NCI-H146 treated with DMSO at 0.1 percent for 48 hours (cell line): ENCODE results near the gene SIAE.

Experiments
- DNase-seq: peaks from one replicate; lab custom pipeline; 2025; ENCODE audit not compliant: unreplicated experiment; lab: John Stamatoyannopoulos, UW

Gene SIAE

GRCh38 chr11:124667601-124668000 is 5.9 kb downstream of the SIAE start:
- no peak for DNase-seq

GRCh38 chr11:124663861-124664260 is 9.7 kb downstream of the SIAE start:
- DNase-seq: no peak

DNA sequence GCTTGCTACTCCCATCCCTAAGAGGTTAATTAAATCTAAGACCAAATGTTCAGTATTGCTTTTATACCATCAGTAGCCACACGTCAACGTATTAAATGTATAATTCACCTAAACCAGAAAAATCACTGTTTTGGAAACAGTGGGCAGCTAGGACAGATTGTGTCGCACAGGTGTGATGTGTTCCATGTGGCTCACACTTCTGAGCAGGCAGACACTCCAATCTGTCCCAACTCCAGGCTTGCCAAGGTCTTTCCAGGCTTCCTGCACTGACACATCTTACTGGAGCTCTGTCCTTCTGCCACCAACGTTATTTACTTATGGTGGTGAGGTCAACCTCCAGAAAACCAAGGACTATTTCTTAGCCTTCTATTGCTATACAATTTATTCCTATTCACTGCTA is 11.4 kb downstream of the SIAE start:
- no peak for DNase-seq

DNA sequence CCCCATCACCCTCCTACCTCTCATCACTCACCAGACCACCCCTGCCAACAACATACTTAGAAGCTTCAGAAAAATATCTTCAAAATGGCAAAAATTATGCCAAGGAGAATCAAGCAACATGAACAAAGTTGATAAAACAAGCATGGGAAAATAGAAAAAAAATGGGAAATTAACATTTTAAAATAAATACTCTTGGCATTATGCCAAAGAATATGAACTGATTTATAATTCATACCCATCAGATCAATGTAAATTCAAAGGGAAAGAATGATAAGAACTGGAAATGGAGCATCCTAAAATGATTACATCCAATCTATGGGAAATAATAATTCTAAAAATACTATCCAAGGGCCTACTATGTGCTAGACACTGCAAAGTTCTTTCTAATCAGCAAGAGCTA is 12.0 kb downstream of the SIAE start:
- no peak for DNase-seq

GRCh38 chr11:124658986-124659385 is 14.6 kb downstream of the SIAE start:
- no peak for DNase-seq

DNA sequence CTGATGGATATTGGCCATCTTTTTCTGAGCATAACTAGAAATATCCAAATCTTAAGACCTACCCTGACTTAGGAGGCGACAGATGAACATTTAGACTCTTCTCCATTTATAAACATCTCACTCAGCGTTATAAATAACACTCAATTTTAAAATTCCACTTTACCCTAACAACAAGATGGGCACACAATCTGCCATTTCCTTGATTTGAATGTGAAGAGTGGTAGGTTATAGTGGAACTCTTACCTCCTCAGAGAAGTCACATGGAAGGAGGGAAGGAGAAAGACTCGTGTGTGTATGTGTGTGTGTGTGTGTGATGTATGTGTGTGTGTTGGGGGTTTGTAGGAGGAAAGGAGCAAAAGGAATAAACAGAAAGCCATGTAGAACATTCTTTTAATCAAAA is 15.0 kb downstream of the SIAE start:
- no peak for DNase-seq

- no peak for DNase-seq
These were observed 15.6 kb downstream of the SIAE start for GRCh38 chr11:124657904-124658303.

- no peak for DNase-seq
These were observed 16.5 kb downstream of the SIAE start for GRCh38 chr11:124656774-124657630.

- no peak for DNase-seq
These were observed 24.9 kb downstream of the SIAE start for GRCh38 chr11:124648610-124649009.

DNA sequence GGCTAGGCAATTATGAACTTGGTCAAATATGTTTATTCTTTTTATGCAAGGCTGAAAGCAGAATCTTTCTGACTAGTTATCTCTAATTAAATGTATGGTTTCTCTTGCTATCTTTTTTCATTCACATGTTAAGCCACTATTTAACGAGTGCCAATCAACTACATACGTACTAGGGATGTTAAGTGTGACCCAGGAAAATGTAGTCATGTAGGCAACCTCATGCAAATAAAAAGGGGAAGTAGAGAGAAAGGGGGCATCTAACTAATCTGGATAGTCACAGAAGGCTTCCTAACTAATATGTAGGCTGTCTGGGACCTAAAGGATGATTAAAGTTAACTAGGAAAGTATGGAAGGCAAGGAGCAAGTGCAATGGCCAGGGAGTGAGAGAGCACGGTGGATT is 27.4 kb downstream of the SIAE start:
- DNase-seq: no peak

- peak; percentile 62 for DNase-seq
These were observed 28.9 kb downstream of the SIAE start for GRCh38 chr11:124644426-124645280.

DNA sequence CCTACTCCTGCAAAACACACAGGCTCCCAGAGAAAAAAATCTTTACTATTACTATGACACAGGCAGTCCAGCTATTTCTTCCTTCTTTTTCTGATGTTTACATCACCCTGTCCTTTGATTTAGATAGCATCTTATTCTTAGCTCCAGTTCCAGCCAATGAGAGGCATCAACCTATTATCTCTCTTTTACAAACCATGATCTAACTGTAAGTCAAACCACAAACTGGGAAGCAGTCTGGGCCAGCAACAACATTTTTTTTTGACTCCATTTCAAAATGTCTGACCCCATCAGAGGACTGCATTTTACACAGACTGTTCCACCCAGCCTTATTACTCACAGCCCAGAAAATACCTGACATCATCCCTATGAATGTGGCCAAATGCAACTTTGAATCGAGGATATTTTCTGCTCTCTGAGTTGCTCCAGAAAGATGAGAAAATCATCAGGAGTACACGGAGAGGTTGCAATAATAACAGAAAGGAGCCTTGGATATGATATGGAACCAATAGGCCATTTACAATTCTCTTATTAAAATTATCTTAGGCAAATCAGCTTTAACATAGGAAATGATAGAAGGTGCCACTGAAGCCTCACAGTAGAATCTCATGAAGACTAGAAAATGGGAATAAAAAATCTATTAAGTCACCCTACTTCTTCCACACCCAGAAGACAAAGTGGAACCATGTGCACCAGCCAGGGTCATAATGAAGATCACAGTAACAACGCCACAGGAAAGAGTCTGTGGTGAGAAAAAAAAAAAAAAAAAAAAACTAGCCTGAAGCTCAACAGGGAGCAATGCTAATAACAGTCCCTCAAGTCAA is 29.7 kb downstream of the SIAE start:
- no peak for DNase-seq

DNA sequence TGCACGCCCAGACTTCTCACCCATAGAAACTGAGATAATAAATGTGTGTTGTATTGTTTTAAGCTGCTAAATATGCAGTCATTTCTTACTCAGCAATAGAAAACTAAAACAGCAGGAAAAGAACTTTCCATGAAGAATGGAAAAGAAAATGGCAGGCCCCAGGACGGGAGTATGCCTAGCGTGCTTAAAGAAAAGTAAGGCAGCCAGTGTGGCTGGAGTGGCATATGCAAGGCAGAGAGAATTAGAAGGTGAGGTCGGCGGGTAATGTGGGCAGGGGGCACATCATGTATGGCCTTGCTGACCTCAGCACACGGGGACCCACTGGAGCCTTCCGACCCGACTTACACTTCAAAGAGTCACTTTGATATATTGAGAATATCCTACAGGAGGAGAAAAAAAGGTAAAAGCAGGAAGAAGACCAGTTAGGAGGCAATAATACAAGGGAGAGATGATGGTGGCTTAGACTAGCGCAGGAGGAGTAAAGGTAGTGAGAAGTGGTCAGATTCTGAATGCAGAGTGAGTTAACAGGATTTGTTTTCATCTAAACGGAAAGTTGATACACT is 30.4 kb downstream of the SIAE start:
- no peak for DNase-seq

- no peak for DNase-seq
These were observed 30.9 kb downstream of the SIAE start for GRCh38 chr11:124642628-124643027.

DNA sequence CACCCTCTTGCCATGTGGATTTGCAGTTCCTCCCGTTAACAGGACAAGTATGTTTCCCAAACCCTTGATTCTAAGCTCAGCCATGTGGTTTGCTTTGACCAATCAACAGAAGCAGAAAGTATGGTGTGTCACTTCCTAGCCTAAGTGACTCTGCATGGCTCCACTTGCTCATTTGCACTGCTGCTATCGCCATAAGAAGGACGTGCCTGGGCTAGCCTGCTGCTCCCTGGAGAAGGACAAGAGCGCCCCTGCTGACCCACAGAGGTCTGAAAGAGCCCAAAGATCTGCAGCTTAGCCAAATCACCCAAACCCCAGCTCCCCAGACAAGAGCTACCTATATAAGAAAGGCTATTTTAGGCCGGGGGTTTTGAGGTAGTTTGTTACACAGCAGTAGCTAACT is 32.9 kb downstream of the SIAE start:
- DNase-seq: no peak

- no peak for DNase-seq
These were observed 34.4 kb downstream of the SIAE start for GRCh38 chr11:124639186-124639585.

DNA sequence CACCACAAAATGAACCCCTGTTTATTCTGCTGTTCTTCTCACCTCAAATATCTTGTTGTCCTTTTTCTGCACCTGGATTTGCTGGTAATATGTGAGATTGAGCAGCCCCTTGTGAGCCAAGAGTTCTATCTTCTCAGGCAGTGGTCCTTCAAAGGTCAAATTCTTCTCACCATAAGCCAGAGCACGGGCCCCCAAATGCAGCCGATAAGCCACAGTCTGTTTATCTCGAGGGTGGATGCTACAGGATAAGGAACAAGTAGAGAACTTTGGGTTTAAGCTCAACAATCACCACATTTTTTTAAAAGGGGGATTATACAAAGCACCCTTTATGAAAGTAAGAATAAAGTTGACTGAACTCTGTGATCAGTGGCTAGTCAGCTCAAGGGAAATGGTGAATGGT is 35.0 kb downstream of the SIAE start:
- DNase-seq: no peak

GRCh38 chr11:124635932-124636331 is 37.6 kb downstream of the SIAE start:
- DNase-seq: no peak

DNA sequence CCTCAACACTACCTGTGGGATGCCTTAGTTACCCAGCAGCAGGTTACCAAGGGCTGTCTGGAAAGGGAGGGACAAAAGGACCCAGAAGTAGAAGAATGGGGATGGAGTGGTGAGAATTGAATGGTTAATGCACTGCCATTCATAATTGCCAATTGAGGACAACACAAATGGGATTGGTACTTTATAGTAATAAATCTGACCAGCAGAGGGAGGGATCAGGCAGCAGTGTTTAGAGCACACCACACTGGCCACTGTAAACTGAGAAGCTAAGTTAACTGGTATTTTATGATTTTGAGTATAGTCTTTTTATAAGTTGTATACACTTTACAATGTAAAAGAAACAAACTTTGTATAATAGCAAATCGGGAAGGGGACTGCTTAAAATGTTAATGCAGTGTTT is 40.2 kb downstream of the SIAE start:
- DNase-seq: no peak

DNA sequence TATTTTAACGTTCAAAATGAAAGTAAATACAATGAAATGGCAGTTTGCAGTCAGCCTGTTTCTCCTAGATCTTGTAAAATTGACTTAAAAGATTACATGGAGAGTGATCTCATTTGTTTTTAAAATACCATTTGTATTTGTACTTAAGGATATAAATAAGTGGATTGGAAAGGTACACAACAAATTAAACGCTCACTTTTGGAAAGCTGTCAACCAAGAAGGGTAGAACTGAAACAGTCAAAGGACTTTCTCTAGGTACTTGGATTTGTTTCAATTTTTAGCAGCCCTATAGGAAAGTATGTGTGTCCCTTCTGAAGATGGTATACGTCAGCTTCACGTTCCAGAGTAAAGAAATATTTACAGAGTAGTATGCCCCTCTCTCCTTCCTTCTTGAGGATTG is 43.6 kb downstream of the SIAE start:
- DNase-seq: no peak

GRCh38 chr11:124627546-124627945 is 46.0 kb downstream of the SIAE start:
- no peak for DNase-seq
